ENCODE results near the gene CCDC167. TPM values are rescaled to one million over a fixed set of nuclear protein-coding genes. Genes with fewer than 3 reads are reported as not detected.

CCDC167 gene
- polyA plus RNA-seq, 3 donors: 18.8 to 39.3 (median 22.4) TPM

DNA sequence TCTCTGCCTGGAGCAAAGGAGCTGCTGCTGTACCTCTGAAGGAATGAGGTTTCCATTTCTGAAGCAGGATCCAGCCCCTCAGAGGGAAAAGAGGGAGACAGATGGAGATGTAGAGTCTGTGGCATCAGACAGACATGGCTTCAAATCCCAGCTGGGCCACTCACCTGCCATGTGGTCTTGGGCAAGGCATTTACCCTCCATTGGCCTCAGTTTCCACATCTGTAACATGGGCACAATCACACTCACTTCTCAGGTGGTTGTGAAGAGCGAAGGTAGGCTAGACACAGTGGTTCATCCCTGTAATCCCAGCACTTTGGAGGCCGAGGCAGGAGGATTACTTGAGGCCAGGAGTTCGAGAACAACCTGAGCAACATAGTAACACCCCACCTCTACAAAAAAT lies 32.4 kb upstream of the CCDC167 start:
- no peak overlapping the region for H3K27ac ChIP-seq (ENCODE audit: low read depth, low read length)
- 73 to 89% (median 86%) methylated on average over 3 of the region's 3 CpGs for WGBS, 3 donors

DNA sequence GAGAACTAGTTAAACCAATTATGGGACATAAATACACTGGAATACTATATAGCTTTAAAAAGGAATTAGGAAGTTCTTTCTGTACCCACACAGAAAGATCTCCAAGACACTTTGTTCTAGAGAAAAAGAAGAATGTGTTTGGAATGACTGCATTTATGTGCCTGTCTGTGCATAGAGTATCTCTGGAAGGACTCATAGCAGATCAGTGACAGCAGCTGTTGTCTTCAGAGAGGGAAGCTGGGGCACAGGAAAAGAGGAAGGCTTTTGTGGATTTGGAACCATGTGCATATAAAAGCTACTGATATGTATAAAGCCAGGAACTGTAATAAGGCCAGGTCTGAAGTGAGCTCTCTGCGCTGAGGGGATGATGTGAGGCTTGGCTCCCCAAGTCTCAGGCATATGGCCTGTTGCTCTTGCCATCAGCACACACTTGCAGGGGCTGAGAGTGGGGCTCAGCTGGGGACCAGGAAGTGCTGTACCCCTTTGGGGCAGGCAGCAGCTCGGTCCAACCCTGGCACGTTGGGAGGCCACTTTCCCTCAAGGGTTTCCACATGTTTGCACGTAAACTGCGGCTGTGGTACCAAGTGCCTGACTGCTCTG lies 31.8 kb upstream of the CCDC167 start:
- no peak overlapping the region for H3K27ac ChIP-seq (ENCODE audit: low read depth, low read length)
- 74 to 83% (median 76%) methylated on average over 5 of the region's 5 CpGs for WGBS, 3 donors

DNA sequence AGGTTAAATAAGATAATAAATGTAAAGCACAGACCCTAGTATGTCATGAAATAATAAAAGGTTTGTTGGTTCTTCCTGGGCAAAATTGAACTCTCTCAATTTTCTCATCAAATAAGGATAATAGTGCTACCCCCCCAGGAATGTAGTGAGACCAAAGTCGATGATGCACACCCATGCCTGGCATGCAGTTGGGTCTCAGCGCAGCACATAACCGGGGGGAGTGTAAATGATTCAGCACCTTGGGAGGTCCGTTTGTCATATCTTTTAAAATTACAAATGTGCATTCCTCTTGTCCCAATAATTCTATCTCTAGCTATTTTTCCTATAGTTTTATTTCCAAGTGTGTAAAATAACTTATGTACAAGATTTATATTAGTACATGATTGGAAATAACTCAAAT lies 31.3 kb upstream of the CCDC167 start:
- WGBS, 3 donors: 68 to 78% (median 77%) methylated on average over 4 of the region's 4 CpGs
- H3K27ac ChIP-seq (ENCODE audit: low read depth, low read length): no peak overlapping the region

DNA sequence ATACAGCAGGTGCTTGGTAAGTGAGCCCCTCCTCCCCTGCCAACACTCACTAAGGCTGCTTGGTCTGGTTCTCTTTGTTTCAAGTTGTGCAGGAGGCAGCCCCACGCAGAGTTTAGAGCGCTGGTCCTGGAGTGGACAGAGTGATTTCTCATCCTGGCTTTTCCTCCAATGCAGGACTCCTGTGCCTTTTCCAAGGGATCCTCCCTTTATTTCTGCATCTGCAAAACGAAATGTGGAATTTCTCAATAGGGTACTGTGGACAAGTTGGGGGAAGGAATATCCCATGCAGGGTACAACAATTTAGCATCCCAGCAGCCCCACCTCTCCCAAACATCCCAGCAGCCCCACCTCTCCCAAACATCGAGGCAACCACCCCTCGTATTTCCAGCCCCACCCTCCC lies 30.6 kb upstream of the CCDC167 start:
- 28 to 40% (median 38%) methylated on average over 5 of the region's 5 CpGs for WGBS, 3 donors

DNA sequence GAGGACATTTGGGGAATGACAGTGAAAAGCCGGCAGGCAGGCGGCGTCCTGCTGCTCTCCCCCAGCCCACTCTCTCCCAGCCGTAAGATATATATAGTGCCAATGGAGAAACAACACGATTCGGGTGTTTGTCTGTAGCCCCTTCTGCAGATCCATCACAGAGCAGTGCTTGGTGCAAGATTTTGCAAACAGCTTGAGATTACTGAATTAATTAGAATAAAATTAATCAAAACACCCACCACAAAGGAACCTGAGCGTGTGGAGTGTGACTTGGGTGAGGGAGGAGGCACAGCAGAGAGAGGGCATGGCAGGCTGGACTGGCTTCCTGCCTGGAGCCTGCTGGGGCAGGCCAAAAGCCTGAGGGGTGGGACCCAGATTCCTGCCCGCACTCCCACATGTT lies 28.8 kb upstream of the CCDC167 start:
- WGBS, 3 donors: 44 to 52% (median 45%) methylated on average over 8 of the region's 8 CpGs
- no peak overlapping the region for H3K27ac ChIP-seq (ENCODE audit: low read depth, low read length)

More for the DNA sequence above, 30.6 kb upstream of the CCDC167 start:
- no peak overlapping the region for H3K27ac ChIP-seq (ENCODE audit: low read depth, low read length)

DNA sequence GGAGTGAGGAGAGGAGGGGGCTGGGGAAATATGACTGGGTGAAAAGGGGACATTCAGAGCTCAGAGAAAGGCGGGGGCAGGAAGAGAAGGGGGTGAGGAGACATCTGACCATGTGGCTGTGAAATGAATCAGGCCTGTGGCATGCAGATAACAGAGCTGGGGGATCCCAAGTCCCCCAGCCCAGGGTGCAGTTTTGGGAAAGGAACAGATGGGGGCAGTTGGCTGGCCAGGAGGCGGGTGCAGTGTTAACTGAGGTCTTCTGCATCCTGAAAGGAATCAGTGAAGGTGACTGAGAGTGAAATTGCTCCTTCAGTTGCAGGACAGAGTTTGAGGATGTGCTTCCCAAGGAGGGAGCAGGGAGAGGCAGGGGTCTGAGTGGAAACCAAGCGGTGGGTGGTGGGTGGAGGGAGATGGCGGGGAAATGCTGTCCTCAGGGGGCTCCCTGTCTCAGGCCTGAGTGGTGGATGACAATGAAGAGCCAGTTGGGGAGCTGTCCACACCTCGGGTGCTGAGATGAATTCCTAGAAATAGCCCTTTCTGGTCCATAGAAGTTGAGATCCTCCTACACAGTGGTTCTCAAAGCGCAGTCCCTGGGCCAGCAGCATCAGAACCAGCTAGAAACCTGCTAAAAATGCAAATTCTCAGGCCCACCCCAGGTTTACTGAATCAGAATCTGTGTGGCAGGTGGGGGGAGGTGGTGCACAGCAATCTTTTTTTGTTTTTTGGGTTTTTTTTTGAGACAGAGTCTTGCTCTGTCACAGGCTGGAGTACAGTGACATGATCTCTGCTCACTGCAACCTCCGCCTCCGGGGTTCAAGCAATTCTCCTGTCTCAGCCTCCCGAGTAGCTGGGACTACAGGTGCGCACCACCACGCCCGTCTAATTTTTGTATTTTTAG lies 26.0 kb upstream of the CCDC167 start:
- H3K27ac ChIP-seq (ENCODE audit: low read depth, low read length): no peak overlapping the region
- WGBS, 3 donors: 65 to 72% (median 70%) methylated on average over 12 of the region's 12 CpGs

DNA sequence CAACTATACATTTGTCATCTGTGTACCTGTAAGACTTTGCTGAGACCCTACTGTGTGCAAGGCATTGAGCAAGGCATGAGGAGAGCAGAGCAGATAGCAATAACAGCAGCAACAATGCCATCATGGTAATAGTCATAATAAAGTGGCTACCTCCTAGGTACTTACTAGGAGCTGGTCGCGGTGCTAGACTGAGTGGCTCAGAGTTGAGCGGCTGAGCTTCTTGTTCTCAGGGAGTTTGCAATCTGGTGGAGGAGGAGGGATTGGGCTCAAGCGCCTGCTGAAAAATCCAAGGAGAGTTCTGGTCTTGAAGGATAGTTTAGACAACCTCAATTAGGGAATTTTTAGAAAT lies 25.3 kb upstream of the CCDC167 start:
- no peak overlapping the region for H3K27ac ChIP-seq (ENCODE audit: low read depth, low read length)
- WGBS, 3 donors: 76 to 87% (median 80%) methylated on average over 4 of the region's 4 CpGs

DNA sequence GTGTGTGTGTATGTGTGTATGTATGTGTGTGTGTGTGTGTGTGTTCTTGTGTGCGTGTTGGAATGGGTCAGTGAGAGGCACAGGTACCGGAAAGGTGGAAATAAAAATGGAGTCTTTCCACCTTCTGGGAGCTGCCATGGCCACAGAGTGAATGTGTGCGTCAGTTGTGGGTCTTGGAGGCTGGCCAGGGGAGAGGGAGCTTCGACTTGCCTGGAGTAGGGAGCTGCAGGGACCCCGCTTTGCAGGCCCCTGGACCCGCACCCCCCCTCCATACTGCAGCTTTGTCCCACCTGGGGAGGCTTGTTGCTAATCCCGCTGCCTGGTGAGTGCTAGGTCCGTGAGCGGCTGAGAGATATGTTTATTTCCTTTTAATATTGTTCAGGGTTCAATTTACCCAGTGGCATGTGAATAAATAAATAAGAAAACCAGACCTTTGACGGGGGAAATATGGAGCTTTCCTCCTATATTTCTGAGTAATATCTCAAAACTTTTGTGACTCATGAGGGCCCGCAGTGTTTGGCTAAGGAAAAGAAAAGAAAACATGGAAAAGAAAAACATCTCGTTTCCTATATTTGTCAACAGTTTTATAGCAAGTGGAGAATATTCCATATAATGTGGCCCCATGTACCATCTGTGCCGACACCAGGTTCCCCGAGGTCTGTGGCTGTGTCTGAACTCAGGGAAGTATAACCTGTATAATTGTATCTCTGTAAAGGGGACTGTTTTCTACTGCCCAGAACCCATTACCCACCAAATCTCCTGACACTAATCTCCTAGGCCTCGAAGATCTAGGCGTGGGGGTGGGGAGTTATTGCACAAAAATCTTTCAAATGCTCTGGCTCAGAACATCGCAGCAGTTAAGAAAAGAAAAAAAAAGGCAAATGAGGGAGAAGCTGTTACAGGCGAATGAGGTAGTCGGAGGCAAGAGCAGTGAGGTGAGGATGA lies 24.6 kb upstream of the CCDC167 start:
- WGBS, 3 donors: 65 to 78% (median 77%) methylated on average over 18 to 19 of the region's 19 CpGs
- H3K27ac ChIP-seq (ENCODE audit: low read depth, low read length): no peak overlapping the region

DNA sequence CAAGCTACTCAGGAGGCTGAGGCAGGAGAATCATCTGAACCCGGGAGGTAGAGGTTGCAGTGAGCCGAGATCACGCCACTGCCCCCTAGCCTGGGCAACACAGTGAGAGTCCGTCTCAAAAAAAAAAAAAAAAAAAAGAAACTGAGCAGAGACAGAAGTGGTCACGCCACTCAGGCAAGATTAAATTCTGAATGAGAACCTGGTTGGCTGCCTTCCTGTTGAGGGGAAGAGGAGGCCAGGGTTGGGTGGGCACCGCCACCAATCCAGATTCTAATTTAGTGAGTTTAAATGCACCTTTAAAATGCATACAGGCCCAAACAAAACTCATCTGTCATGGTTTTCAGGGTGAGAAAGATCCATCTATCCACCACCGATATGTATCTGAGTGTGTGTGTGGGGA lies 23.7 kb upstream of the CCDC167 start:
- H3K27ac ChIP-seq (ENCODE audit: low read depth, low read length): no peak overlapping the region
- WGBS, 3 donors: 64 to 80% (median 76%) methylated on average over 7 of the region's 7 CpGs

DNA sequence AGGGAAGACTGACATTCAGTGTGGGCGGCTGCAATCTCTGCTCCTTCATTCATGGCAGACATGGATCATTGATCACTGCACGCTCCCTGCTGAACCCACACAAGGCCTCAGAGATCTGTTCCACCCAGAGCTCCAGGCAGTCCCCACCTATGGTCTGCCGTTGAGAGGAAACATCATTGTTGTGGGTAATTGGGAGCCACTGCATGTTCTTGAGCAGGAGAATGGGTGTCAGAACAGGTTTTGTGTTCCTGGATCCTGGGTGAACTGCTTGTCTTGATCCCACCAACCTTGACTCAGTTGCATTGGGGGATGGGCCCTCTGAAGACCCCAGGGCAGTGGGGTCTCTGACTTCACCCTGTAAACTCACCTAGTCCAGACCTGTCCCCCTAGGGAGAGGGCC lies 23.1 kb upstream of the CCDC167 start:
- 84 to 90% (median 88%) methylated on average over 3 of the region's 3 CpGs for WGBS, 3 donors
- no peak overlapping the region for H3K27ac ChIP-seq (ENCODE audit: low read depth, low read length)

DNA sequence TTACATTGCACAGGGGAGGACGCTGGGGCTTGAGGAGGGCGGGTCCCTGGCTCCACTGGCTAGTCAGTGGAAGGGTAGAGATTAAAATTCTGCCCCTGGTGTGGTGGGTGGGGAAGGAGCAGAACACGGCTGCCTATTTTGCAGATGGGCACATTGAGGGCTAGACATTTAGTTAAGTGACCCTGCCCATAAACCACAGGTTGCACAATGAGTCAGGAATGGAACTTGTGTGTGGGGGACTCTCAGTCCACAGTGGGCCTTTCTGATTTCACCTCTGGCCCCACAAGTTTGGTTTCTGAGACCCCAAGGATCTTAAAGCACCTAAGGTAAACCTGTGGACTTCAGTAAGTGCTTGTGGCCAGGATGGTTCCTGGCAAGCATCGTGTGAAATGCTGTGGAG lies 22.0 kb upstream of the CCDC167 start:
- WGBS, 3 donors: 58 to 68% (median 60%) methylated on average over 4 of the region's 4 CpGs
- no peak overlapping the region for H3K27ac ChIP-seq (ENCODE audit: low read depth, low read length)

DNA sequence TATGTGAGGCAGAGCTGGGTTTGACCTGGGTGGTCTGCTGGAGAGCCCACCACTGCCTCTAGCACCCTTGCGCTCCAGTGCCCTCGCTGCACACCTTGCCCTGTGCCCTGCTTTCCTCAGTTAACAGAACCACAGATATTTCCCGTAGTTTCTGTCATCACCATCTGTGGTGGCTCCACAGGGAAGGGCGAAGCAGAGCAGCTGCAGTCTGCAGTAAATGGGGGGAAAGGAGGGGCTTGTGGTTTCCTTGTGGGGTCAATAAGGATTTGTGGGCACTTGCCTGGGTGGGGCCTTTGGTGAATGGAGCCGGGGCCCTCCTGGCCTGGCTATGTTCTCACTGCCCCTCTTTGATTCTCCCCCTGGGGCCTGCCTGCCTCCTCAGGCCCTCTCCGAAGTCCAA lies 21.2 kb upstream of the CCDC167 start:
- WGBS, 3 donors: 47 to 69% (median 56%) methylated on average over 6 of the region's 6 CpGs

DNA sequence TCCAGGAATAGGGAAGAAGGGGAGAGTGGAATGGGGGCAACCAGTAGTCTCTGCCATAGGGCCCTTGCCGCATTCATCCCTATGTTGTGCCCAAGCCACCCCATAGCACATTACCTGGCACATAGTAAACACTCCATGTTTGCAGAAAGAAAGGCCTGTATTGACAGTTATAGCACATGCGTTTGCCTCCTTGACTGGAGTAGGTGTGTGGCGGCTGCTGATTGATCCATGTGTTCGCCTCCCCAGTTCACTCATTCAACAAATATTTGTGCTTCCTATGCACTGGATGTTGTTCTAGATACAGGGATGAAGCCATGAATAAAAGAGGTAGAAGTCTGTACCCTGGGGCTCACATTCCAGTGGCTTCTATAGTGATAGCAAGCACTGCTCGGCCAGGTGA lies 19.8 kb upstream of the CCDC167 start:
- no peak overlapping the region for H3K27ac ChIP-seq (ENCODE audit: low read depth, low read length)

More for the DNA sequence above, 21.2 kb upstream of the CCDC167 start:
- H3K27ac ChIP-seq (ENCODE audit: low read depth, low read length): no peak overlapping the region

DNA sequence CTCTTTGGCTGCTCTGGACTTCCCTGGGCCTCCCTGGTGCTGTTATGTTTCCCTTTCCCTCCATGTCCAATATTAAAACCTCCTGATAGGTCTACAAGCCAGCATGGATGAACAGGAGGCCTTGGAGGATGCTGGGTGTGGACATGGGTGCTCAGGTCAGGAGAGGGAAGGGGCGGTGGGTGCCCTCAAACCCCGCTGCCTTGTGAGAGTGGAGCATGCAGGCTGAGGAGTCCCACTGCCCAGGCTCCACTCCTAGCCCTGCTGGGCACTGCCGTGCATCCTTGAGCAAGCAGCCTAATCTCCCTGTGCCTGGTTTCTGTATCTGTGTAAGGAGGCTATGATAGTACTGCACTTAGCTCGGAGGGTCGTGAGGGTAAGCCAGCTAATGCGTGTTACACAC lies 18.4 kb upstream of the CCDC167 start:
- H3K27ac ChIP-seq (ENCODE audit: low read depth, low read length): no peak overlapping the region
- WGBS, 3 donors: 75 to 81% (median 78%) methylated on average over 6 of the region's 6 CpGs

More for the DNA sequence above, 19.8 kb upstream of the CCDC167 start:
- 92 to 95% (median 94%) methylated on average over 5 of the region's 5 CpGs for WGBS, 3 donors

DNA sequence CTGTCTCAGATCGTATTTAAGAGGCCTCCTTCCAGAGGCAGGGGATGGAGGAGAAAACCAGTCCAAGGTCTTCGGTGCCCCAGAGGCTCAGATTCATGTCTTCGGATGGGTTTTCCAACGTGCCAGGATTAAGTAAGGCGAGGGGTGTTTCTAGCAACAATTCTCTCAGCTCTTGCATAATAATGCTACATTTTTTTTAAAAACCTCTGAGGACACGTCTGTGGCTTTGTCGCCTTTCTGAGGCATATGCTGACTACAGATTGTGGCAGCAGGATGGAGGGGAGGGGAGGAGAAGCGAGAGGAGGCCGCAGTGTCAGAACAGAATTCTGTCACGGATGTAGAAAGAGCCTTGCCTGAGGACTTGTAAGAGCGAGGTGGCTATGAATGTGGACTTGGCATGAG lies 17.7 kb upstream of the CCDC167 start:
- H3K27ac ChIP-seq (ENCODE audit: low read depth, low read length): no peak overlapping the region
- 33 to 74% (median 36%) methylated on average over 11 of the region's 11 CpGs for WGBS, 3 donors

DNA sequence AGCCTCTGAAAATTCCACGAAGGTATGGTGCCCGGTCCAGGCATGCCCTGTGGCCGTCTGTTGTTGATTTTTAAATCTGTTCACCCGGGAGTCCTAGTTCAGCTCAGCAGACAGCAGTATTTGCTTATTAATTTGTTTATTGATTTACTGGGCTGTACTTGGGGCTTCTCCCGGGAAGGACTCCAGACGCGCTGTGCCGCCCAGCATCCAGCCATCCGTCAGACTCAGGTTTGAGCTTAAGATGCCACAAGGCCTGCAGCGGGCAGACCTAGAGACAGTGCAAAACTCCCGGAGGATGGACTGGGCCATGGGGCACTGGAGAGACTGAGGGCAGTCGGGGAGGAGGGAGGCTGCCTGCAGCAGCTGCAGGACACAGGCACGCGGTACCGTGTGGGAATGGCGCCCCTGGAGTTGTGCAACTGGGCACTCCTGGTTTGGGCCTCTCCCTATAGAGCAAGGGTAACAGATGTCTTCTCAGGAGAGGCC lies 17.3 kb upstream of the CCDC167 start:
- WGBS, 3 donors: 39 to 61% (median 58%) methylated on average over 16 of the region's 16 CpGs
- H3K27ac ChIP-seq (ENCODE audit: low read depth, low read length): no peak overlapping the region

DNA sequence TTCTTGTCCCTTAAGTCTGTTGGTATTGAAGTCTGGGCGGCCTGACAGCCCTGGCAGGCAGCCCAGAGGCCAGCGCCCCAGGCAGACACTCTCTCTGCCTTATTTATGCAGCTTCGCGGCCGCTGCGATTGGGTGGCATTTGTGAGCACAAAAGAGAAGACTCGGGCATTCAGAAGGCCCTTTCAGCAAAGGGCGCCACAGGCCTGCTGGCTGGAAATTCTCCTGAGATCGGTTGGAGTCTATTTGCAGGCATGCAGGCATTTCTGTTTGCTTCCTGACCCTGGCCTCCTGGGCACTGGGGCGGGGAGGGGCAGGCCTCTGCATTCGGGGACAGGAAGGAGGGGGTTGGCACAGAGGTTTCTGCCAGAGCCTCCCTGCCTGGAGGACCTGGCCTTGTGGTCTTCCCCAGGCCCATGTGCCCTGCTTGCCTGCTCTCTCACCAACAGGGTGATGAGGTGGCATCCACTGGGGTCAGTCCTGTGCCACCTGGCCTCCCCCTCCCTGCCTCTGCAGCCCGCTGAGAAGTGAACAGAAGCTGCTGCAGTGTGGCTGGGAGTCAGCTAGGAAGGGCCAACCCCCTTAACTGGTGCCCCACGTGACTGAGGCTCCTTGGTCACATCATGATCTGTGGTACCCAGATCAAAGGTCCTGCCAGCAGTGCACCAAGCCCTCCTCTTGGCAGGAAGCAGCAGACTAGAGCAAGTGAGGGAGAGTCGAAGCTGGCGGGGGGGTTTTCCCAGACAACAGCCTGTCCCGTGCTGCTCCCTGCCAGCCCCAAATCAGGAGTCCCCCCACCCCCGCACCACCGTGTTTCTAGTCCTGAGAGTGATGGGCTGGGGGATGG lies 16.6 kb upstream of the CCDC167 start:
- H3K27ac ChIP-seq (ENCODE audit: low read depth, low read length): no peak overlapping the region
- 21 to 28% (median 27%) methylated on average over 17 to 18 of the region's 18 CpGs for WGBS, 3 donors

DNA sequence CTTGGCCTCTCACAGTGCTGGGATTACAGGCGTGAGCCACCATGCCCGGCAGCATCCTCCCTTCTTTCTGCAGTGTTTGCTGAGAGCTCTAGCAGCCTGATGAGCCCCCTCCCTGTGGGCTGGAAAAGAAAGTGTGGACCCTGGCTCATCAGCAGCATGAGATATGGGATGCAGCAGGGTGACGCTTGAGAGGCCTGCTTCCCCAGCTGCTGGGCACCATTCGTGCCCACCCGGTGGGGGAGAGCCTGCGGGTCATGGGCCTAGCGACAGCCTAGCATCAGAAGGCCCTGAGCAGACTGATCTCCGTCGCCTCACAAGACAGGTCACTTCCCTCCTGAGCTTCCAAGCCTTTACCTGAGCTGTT lies 16.0 kb upstream of the CCDC167 start:
- H3K27ac ChIP-seq (ENCODE audit: low read depth, low read length): no peak overlapping the region
- WGBS, 3 donors: 69 to 80% (median 76%) methylated on average over 9 of the region's 9 CpGs
